ENCODE measurements around the gene KRT37. TPM values are rescaled to one million over a fixed set of nuclear protein-coding genes. Genes with fewer than 3 reads are reported as not detected.

Gene KRT37
- total RNA-seq, 1 donor from 2014 or later, result not detected

DNA sequence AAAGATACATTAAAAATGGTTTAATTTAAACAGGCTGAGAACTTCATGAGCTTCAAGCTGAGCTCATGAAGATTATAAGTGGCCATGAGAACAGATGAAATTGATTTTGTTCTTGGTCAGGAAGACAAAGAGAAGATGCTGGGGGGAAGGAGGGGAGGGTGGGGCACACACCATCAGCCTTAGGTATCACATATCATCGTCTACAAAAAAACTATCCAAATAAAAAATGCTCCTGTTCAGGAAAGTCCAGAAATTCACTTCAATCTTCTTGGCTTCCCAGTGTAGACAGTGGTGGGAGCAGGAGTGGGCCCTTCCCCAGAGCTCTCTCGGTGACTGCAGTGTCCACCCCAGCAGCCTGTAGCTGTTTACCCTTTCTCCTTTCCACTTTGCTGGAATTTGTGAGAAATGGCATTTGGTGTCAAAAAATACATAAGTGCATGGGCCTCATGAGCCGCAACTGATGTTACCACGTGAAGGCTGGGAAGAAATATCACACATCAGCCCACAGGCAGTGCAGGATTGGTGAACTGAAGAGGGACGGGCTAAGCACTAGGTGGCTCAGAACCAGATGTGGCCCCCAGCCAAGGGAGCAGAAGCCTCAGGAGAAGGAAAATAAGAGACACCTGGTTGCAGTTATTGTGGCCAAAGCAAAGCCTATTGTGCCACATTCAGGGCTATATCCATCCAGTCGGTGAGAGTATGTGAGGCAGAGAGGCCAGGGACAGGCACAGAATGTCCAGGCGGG, 6.1 kb downstream of the KRT37 start:
- Mint-ChIP-seq H3K4me1 (ENCODE audit: unreplicated experiment) (peaks cover 29% of the 10 kb centered on the region), H3K4me3 (peak overlapping the region; percentile 46)

DNA sequence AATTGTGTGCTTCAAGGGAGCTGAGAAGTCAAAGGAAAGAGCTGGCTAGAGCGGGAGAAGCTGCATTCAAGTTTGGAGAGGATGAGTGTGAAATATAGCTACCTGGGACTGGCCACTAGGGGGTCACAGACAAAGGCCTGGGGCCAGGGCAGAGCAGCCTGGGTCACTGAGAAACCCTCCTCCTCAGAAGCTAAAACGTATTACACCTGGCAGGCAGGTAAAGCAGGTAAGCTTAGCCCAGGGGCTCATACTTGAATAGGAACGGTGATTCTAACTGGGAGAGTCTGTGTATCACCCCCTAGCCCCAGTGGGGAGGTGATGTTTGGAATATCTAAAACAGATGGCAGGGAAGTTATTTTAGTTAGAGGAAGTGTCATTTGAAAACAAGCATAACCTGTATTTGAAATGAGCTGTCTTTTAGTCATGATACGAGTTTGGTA, 6.8 kb downstream of the KRT37 start:
- peak overlapping the region; percentile 46 for H3K4me3 Mint-ChIP-seq
- TF ChIP-seq, protein P1, sequence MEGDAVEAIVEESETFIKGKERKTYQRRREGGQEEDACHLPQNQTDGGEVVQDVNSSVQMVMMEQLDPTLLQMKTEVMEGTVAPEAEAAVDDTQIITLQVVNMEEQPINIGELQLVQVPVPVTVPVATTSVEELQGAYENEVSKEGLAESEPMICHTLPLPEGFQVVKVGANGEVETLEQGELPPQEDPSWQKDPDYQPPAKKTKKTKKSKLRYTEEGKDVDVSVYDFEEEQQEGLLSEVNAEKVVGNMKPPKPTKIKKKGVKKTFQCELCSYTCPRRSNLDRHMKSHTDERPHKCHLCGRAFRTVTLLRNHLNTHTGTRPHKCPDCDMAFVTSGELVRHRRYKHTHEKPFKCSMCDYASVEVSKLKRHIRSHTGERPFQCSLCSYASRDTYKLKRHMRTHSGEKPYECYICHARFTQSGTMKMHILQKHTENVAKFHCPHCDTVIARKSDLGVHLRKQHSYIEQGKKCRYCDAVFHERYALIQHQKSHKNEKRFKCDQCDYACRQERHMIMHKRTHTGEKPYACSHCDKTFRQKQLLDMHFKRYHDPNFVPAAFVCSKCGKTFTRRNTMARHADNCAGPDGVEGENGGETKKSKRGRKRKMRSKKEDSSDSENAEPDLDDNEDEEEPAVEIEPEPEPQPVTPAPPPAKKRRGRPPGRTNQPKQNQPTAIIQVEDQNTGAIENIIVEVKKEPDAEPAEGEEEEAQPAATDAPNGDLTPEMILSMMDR (conservative IDR thresholded peaks at IDR 0.05), result peak; percentile 67
- peak overlapping the region; percentile 89 for H3K27ac Mint-ChIP-seq
- no peaks in the 10 kb centered on the region for H3K36me3 Mint-ChIP-seq
- no peaks in the 10 kb centered on the region for H3K9me3 Mint-ChIP-seq
- H3K27me3 Mint-ChIP-seq, result no peaks in the 10 kb centered on the region
- no peak for DNase-seq (ENCODE audit: extremely low spot score, unreplicated experiment)
- peaks cover 34% of the 10 kb centered on the region for H3K4me1 Mint-ChIP-seq (ENCODE audit: unreplicated experiment)

More for the DNA sequence above, 6.1 kb downstream of the KRT37 start:
- TF ChIP-seq, protein P1 (conservative IDR thresholded peaks at IDR 0.05), result no peak
- Mint-ChIP-seq H3K27me3 (no peaks in the 10 kb centered on the region), H3K36me3 (peaks cover 1% of the 10 kb centered on the region), H3K27ac (peak overlapping the region; percentile 89), H3K9me3 (no peaks in the 10 kb centered on the region)
- no peak for DNase-seq (ENCODE audit: extremely low spot score, unreplicated experiment)

DNA sequence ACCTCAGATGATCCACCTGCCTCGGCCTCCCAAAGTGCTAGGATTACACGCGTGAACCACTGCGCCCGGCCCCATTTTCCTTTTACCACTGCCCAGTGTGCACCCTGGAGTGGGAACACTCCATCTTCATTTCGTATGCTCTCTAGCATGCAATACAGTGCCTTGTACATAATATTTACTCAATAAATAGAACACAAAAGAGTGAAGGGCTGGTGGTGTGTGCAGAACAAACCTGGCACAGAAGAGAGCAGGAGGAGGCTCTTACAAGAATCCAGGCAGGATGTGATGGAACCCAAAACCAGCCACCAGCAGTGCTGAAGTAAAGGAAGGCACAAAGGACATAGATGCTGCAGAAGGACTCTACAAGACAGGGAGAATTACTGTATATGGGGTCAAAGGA, 7.3 kb downstream of the KRT37 start:
- H3K27me3 Mint-ChIP-seq, result no peaks in the 10 kb centered on the region
- no peak overlapping the region for H3K4me3 Mint-ChIP-seq
- peaks cover 34% of the 10 kb centered on the region for H3K4me1 Mint-ChIP-seq (ENCODE audit: unreplicated experiment)
- no peaks in the 10 kb centered on the region for H3K9me3 Mint-ChIP-seq
- H3K27ac Mint-ChIP-seq, result peak overlapping the region; percentile 89
- DNase-seq (ENCODE audit: extremely low spot score, unreplicated experiment), result no peak
- TF ChIP-seq, protein P1 (conservative IDR thresholded peaks at IDR 0.05), result no peak
- H3K36me3 Mint-ChIP-seq, result no peaks in the 10 kb centered on the region

DNA sequence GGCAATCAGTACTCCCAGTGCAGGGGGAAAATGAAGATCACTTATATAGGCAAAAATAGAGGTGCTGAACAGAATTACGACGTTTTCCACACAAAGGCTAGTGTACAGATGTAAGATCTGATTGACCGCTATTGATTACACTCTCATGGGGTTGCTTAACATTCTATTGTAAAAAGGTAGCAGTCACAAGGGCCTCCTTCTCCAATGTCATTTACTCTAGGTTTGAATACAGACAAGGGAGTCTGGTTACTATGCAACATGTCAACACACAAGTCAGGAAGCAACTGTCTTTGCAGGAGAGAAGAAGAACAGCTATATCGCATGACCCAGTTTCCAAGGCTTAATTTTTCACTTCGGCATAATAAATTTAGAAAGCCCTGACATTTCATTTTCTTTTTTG, 7.9 kb downstream of the KRT37 start:
- Mint-ChIP-seq H3K9me3 (no peaks in the 10 kb centered on the region), H3K4me3 (peak overlapping the region; percentile 40), H3K36me3 (no peaks in the 10 kb centered on the region), H3K27ac (peak overlapping the region; percentile 89), H3K4me1 (ENCODE audit: unreplicated experiment) (peaks cover 34% of the 10 kb centered on the region), H3K27me3 (no peaks in the 10 kb centered on the region)
- DNase-seq (ENCODE audit: extremely low spot score, unreplicated experiment), result no peak
- TF ChIP-seq, protein P1 (conservative IDR thresholded peaks at IDR 0.05), result no peak

DNA sequence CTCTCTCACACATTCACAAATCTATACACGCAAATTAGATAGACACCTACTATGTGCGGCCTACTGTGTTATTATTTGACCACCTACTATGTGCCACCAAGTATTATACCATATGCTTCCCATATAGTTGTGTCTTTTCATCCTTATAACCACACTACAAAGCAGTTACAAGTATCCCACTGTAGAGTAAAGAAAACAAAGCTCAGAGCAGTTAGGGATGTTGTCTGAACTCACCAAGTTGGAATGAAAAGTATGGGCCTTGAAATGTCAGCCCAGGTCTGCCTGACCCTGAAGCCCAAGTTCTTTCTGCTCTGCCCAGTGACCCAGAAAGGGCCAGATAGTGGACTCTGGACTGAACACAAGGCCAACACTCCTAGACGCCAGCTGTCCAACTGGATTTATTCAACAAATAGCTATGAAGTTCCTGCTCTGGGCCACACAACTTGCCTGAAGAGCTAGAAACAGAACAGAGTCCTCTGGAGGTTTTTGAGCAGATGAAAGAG, 8.5 kb downstream of the KRT37 start:
- TF ChIP-seq, protein P1 (conservative IDR thresholded peaks at IDR 0.05), result no peak
- Mint-ChIP-seq H3K27me3 (no peaks in the 10 kb centered on the region), H3K36me3 (no peaks in the 10 kb centered on the region), H3K9me3 (no peaks in the 10 kb centered on the region), H3K27ac (peak overlapping the region; percentile 89), H3K4me1 (ENCODE audit: unreplicated experiment) (peaks cover 33% of the 10 kb centered on the region), H3K4me3 (no peak overlapping the region)
- DNase-seq (ENCODE audit: extremely low spot score, unreplicated experiment), result no peak

Data from type B pancreatic cell (in vitro differentiated cells).